WERI-Rb-1 (cell line): ENCODE measurements around the gene KLC3.
"Not testable (repeated sequence)": the region's sequence is repeated elsewhere in the genome, so short reads cannot be mapped to it uniquely, and the experiment has no call there.

Experiments used
- DNase-seq: peaks from one replicate; pipeline ENCODE4 v3.0.0-alpha.2; 2020
- H3K27ac ChIP-seq: fragments of 250-450 bp; sonication (Bioruptor Pico); 2 replicates; pipeline ENCODE4 v1.5.1; 2020; ENCODE audit warnings: mild to moderate bottlenecking, moderate library complexity
- H3K27me3 ChIP-seq: fragments of 250-450 bp; sonication (Bioruptor Pico); 2 replicates; pipeline ENCODE4 v1.5.1; 2021; ENCODE audit warnings: mild to moderate bottlenecking, low read depth, moderate library complexity; ENCODE audit not compliant: insufficient read depth, severe bottlenecking
- H3K36me3 ChIP-seq: fragments of 250-450 bp; sonication (Bioruptor Pico); 2 replicates; pipeline ENCODE4 v1.5.1; 2020; ENCODE audit warnings: mild to moderate bottlenecking, moderate library complexity
- H3K4me3 ChIP-seq: 2 replicates; pipeline ENCODE4 v1.5.1; 2011; ENCODE audit warnings: low read depth, mild to moderate bottlenecking, control low read depth, low read length
- H3K9me3 ChIP-seq: fragments of 250-450 bp; sonication (Bioruptor Pico); 2 replicates; pipeline ENCODE4 v1.5.1; 2021; ENCODE audit warnings: mild to moderate bottlenecking, moderate library complexity; ENCODE audit not compliant: severe bottlenecking
- TF ChIP-seq, protein P1 (sequence below): IDR thresholded peaks from 2 replicates; pipeline ENCODE4 v1.5.1; 2011; ENCODE audit warnings: low read depth, mild to moderate bottlenecking, control low read depth, inconsistent platforms, low read length

Gene KLC3

DNA sequence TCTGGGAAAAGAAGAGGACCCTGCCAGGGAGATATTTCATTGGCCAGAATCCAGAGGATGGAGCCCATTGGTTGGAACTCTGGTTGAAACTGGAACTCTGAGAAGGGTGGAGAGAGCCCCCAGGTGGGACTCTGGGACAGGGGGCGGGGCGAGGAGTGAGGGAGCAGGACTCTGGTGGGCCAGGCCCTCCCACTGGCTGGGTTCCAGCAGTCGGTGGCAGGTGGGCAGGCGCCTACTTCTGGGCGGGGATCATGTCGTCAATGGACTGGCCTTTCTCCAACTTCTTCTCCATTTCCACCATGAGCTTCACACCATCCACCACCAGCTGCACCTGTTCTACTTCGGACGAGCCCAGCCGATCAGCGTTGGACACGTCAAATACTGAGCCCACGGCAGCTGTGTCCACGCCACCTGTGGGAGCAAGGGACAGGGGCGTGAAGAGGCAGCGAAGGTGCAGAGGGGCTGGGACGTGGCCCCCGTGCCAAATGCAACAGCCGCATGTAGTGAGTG is 34.0 kb upstream of the KLC3 start:
- TF ChIP-seq, protein P1, sequence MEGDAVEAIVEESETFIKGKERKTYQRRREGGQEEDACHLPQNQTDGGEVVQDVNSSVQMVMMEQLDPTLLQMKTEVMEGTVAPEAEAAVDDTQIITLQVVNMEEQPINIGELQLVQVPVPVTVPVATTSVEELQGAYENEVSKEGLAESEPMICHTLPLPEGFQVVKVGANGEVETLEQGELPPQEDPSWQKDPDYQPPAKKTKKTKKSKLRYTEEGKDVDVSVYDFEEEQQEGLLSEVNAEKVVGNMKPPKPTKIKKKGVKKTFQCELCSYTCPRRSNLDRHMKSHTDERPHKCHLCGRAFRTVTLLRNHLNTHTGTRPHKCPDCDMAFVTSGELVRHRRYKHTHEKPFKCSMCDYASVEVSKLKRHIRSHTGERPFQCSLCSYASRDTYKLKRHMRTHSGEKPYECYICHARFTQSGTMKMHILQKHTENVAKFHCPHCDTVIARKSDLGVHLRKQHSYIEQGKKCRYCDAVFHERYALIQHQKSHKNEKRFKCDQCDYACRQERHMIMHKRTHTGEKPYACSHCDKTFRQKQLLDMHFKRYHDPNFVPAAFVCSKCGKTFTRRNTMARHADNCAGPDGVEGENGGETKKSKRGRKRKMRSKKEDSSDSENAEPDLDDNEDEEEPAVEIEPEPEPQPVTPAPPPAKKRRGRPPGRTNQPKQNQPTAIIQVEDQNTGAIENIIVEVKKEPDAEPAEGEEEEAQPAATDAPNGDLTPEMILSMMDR, result no peak
- Histone ChIP-seq H3K4me3 (no peak overlapping the region), H3K9me3 (peaks cover 7% of the 10 kb centered on the region), H3K36me3 (no peaks in the 10 kb centered on the region; the same call in 1 of the 2 replicates), H3K27me3 (no peaks in the 10 kb centered on the region), H3K27ac (no peak overlapping the region)
- no peak for DNase-seq

DNA sequence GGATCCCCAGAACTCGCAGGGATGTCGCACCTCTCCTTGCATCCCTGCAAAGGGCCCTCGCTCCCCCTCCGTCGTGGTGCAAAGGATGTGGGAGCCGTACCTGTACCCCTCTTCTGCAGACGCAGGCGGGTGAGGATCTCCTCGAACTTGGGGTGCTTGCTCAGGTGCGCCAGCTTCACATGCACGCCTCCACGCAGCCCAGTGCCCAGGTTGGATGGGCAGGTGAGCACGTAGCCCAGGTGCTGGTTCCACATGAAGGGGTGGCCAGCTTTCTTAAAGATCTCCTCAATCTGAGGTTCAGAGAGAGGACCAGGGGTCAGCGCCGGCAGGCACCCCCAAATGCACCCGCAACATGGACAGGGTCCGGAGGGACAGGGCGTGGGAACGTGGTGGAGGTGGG is 33.2 kb upstream of the KLC3 start:
- H3K27me3 ChIP-seq, result no peaks in the 10 kb centered on the region
- no peaks in the 10 kb centered on the region for H3K36me3 ChIP-seq
- H3K27ac ChIP-seq, result no peak overlapping the region
- peaks cover 7% of the 10 kb centered on the region for H3K9me3 ChIP-seq
- no peak overlapping the region for H3K4me3 ChIP-seq
- TF ChIP-seq, protein P1, result no peak
- no peak for DNase-seq

DNA sequence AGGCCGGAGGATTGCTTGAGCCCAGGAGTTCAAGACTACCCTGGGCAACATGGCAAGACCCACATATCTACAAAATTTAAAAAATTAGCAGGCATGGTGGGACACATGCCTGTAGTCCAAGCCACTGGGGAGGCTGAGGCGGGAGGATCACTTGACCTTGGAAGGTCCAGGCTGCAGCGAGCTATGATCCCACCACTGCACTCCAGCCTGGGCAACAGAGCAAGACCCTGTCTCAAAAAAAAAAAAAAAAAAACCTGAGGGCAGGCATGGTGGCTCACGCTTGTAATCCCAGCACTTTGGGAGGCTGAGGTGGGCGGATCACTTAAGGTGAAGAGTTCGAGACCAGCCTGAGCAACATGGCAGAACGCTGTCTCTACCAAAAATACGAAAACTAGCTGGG is 31.2 kb upstream of the KLC3 start:
- not testable (repeated sequence) for H3K36me3 ChIP-seq, H3K9me3 ChIP-seq, H3K4me3 ChIP-seq, H3K27me3 ChIP-seq, H3K27ac ChIP-seq, DNase-seq

DNA sequence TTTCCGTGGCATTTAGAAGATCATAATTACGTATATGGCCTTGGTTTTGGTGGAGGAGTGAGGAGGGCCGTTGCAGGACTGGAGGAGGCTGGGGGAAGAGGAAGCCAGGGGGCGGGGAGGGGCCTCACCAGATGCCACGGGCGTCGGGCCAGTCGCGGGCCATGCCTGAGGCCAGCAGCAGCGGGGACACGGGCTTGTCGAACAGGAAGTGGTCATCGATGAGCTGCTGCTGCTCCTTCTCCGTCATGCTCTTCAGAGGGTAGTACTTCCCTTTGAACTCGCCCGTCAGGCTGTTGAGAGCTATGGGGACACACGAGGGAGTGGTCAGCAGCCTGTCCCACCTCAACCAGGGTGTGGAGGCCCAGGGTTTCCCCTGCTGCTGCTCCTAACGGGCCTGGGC is 28.9 kb upstream of the KLC3 start:
- H3K36me3 ChIP-seq, result no peaks in the 10 kb centered on the region
- TF ChIP-seq, protein P1, result no peak
- H3K4me3 ChIP-seq, result no peak overlapping the region
- H3K27me3 ChIP-seq, result no peaks in the 10 kb centered on the region
- peak; percentile 50 for DNase-seq
- peaks cover 4% of the 10 kb centered on the region for H3K9me3 ChIP-seq
- no peak overlapping the region for H3K27ac ChIP-seq

DNA sequence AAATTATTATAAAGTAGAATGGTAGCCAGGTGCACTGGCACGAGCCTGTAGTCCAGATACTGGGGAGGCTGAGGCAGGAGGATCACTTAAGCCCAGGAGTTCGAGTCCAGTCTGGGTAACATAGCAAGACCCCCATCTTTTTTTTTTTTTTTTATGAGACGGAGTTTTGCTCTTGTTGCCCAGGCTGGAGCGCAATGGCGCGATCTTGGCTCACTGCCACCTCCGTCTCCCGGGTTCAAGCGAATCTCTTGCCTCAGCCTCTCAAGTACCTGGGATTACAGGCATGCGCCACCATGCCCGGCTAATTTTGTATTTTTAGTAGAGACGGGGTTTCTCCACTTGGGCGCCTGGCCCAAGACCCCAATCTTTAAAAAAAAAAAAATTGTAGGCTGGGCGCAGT is 28.3 kb upstream of the KLC3 start:
- DNase-seq, H3K27me3 ChIP-seq, H3K9me3 ChIP-seq, H3K27ac ChIP-seq, H3K36me3 ChIP-seq, H3K4me3 ChIP-seq: not testable (repeated sequence)

DNA sequence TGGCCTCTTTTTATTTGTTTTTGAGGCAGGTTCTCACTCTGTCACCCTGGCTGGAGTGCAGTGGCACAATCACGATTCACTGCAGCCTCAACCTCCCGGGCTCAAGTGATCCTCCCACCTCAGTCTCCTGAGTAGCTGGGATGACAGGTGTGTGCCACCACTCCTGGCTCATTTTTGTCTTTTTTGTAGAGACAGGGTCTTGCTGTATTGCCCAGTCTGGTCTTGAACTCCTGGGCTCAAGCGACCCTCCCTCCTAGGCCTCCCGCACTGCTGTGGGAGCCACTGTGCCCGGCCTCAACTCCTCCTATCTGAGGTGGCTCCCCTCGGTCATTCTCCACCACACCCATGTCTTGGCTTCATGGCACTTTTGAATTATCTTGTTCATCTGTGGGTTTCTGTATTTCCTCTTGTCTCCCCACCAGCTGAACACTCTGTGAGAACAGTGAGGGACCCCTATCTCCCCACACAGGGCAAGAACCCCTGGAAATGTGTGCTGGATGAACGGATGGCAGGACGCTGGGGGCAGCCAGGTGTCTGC is 25.8 kb upstream of the KLC3 start:
- H3K27me3 ChIP-seq, result no peaks in the 10 kb centered on the region
- no peaks in the 10 kb centered on the region for H3K9me3 ChIP-seq
- TF ChIP-seq, protein P1, result no peak

DNA sequence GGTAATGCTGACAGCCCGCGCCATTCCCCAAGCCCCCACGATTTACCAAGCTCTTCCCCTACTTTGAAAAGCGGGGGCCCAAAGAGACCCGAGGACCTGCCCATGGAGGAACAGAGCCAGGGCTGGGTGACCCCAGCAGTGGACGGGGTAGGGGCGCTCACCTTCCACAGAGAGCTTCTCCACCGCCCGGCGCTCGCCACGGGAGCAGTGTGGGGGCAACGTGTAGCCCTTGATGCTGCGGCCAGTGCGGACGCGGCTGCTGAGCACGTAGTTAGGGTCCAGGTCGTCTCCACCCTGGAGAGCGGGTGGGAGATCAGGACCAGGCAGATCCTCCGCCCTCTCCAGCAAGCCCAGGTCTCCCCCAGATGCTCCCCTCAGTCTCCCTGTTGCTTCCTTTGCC is 25.2 kb upstream of the KLC3 start:
- no peaks in the 10 kb centered on the region for H3K36me3 ChIP-seq
- DNase-seq, result no peak
- TF ChIP-seq, protein P1, result no peak
- no peaks in the 10 kb centered on the region for H3K27me3 ChIP-seq
- H3K9me3 ChIP-seq, result no peaks in the 10 kb centered on the region
- H3K27ac ChIP-seq, result no peak overlapping the region
- no peak overlapping the region for H3K4me3 ChIP-seq

More for the DNA sequence above, 25.8 kb upstream of the KLC3 start:
- no peak for DNase-seq
- Histone ChIP-seq H3K4me3 (no peak overlapping the region), H3K27ac (no peak overlapping the region), H3K36me3 (no peaks in the 10 kb centered on the region)
